NCI-H2107 treated with DMSO at 0.1 percent for 48 hours (cell line): ENCODE data around the gene ADGRD1.
"Not testable (repeated sequence)": the region's sequence is repeated elsewhere in the genome, so short reads cannot be mapped to it uniquely, and the experiment has no call there.

ENCODE experiments used
- DNase-seq: peaks from one replicate; lab custom pipeline; 2025; ENCODE audit not compliant: unreplicated experiment; lab: John Stamatoyannopoulos, UW

ADGRD1 gene

GRCh38 chr12:131113568-131114270 is 160.0 kb downstream of the ADGRD1 start:
- DNase-seq: no peak

GRCh38 chr12:131114271-131114670 is 160.6 kb downstream of the ADGRD1 start:
- DNase-seq: no peak

- DNase-seq: no peak
Measured at GRCh38 chr12:131114942-131115584, 161.4 kb downstream of the ADGRD1 start.

GRCh38 chr12:131115766-131116467 is 162.2 kb downstream of the ADGRD1 start:
- DNase-seq: no peak

GRCh38 chr12:131116468-131117117 is 162.9 kb downstream of the ADGRD1 start:
- DNase-seq: no peak

GRCh38 chr12:131117438-131118245 is 163.9 kb downstream of the ADGRD1 start:
- DNase-seq: no peak

- DNase-seq: no peak
Measured at GRCh38 chr12:131118371-131118770, 164.7 kb downstream of the ADGRD1 start.

GRCh38 chr12:131119345-131119744 is 165.6 kb downstream of the ADGRD1 start:
- DNase-seq: not testable (repeated sequence)

- no peak for DNase-seq
Measured at GRCh38 chr12:131119936-131120335, 166.2 kb downstream of the ADGRD1 start.

- DNase-seq: no peak
Measured at GRCh38 chr12:131120831-131121271, 167.1 kb downstream of the ADGRD1 start.

GRCh38 chr12:131121705-131122405 is 168.1 kb downstream of the ADGRD1 start:
- no peak for DNase-seq

- no peak for DNase-seq
Measured at GRCh38 chr12:131122631-131123030, 168.9 kb downstream of the ADGRD1 start.

GRCh38 chr12:131123817-131124216 is 170.1 kb downstream of the ADGRD1 start:
- no peak for DNase-seq

GRCh38 chr12:131124487-131125280 is 171.0 kb downstream of the ADGRD1 start:
- DNase-seq: no peak

- no peak for DNase-seq
Measured at GRCh38 chr12:131126662-131127173, 173.0 kb downstream of the ADGRD1 start.

GRCh38 chr12:131128556-131128955 is 174.8 kb downstream of the ADGRD1 start:
- DNase-seq: no peak

GRCh38 chr12:131128966-131129619 is 175.4 kb downstream of the ADGRD1 start:
- not testable (repeated sequence) for DNase-seq

GRCh38 chr12:131129839-131130238 is 176.1 kb downstream of the ADGRD1 start:
- DNase-seq: no peak
